Tibial nerve (tissue), 4 donors: ENCODE results near the gene MMP27. TPM values are rescaled to one million over a fixed set of nuclear protein-coding genes. Genes with fewer than 3 reads are reported as not detected.
A peak's percentile ranks its signal among the peaks of the same experiment; 100 is the strongest.

ENCODE experiments used
- DNase-seq, 2 donors: peaks; one replicate each; pipeline ENCODE4 v3.0.0-alpha.2; 2019; ENCODE audit warnings: low spot score in 2 of 2
- H3K27ac ChIP-seq, 4 donors: fragments of 200-600 bp; sonication (generic) in 3 of 4; one replicate each; pipeline ENCODE4 v1.5.1; 2017 to 2019; ENCODE audit warnings: mild to moderate bottlenecking in 1 of 4
- H3K27me3 ChIP-seq, 2 donors: fragments of 200-600 bp; sonication (generic) in 1 of 2; one replicate each; pipeline versions ENCODE4 v1.5.1 to v1.6.0; 2017 to 2019
- H3K36me3 ChIP-seq, 3 donors: fragments of 200-600 bp; sonication (generic); one replicate each; pipeline ENCODE4 v1.5.1; 2018 to 2019
- H3K4me1 ChIP-seq, 4 donors: fragments of 200-600 bp; sonication (generic) in 3 of 4; one replicate each; pipeline ENCODE4 v1.5.1; 2017 to 2019
- H3K4me3 ChIP-seq, 4 donors: fragments of 200-600 bp; sonication (generic) in 3 of 4; one replicate each; pipeline ENCODE4 v1.5.1; 2017 to 2019; ENCODE audit warnings: mild to moderate bottlenecking in 1 of 4, moderate library complexity in 1 of 4
- H3K9me3 ChIP-seq, 4 donors: fragments of 200-600 bp; sonication (generic) in 3 of 4; one replicate each; pipeline ENCODE4 v1.5.1; 2017 to 2019
- CTCF ChIP-seq, 5 experiments: fragments of 200-600 bp in 3 of 5; fragments of 450-650 bp in 2 of 5; sonication (generic) in 3 of 5; IDR thresholded peaks; one replicate each; pipeline ENCODE4 v1.5.1; 2016 to 2019; ENCODE audit warnings: antibody characterized with exemption in 5 of 5, mild to moderate bottlenecking in 3 of 5, moderate library complexity in 2 of 5
- EP300 ChIP-seq, 2 donors: sonication (generic); formaldehyde crosslinking; IDR thresholded peaks; one replicate each; pipeline ENCODE4 v1.6.1; 2017; ENCODE audit warnings: antibody characterized with exemption in 2 of 2, mild to moderate bottlenecking in 1 of 2
- POLR2A ChIP-seq, 2 donors: fragments of 450-650 bp; IDR thresholded peaks; one replicate each; pipeline ENCODE4 v1.6.1; 2017; ENCODE audit warnings: antibody characterized with exemption in 2 of 2, mild to moderate bottlenecking in 2 of 2, moderate library complexity in 2 of 2
- WGBS, 2 donors: methylation state at CpG; one replicate each; pipeline ENCODE4 v1.1.5; 2018; 5-methylcytosine and 5-hydroxymethylcytosine counted together
- total RNA-seq, 4 donors: library from RNA; depleted of rRNA; stranded (reverse); fragments of >200 nt; gene quantifications; one replicate each; pipeline ENCODE4 v1.1.0, GENCODE V29; 2016

MMP27 gene
- total RNA-seq, 4 donors from 2014 or later: 0.78 TPM; not detected in 3

GRCh38 chr11:102678022-102678421 is 27.5 kb downstream of the MMP27 start:
- no peaks in the 10 kb centered on the region for H3K9me3 ChIP-seq
- WGBS, 2 donors: 74 to 88% methylated on average over 2 of the region's 2 CpGs
- H3K4me3 ChIP-seq: no peak overlapping the region
- H3K36me3 ChIP-seq: no peaks in the 10 kb centered on the region
- DNase-seq: no peak
- H3K4me1 ChIP-seq: no peaks in the 10 kb centered on the region
- H3K27me3 ChIP-seq: no peaks in the 10 kb centered on the region
- TF ChIP-seq EP300 (IDR thresholded peaks at IDR 0.05) (no peak), POLR2A (IDR thresholded peaks at IDR 0.05) (no peak), CTCF (IDR thresholded peaks at IDR 0.05) (no peak)
- H3K27ac ChIP-seq: no peak overlapping the region

- WGBS, 2 donors: 79 to 86% methylated on average over 2 of the region's 2 CpGs
- TF ChIP-seq CTCF (IDR thresholded peaks at IDR 0.05): no peak
- no peak for TF ChIP-seq POLR2A (IDR thresholded peaks at IDR 0.05)
- no peak for TF ChIP-seq EP300 (IDR thresholded peaks at IDR 0.05)
- H3K9me3 ChIP-seq: no peaks in the 10 kb centered on the region
- H3K4me1 ChIP-seq: no peaks in the 10 kb centered on the region
- DNase-seq: no peak
- H3K27me3 ChIP-seq: no peaks in the 10 kb centered on the region
- H3K4me3 ChIP-seq: no peak overlapping the region
- no peaks in the 10 kb centered on the region for H3K36me3 ChIP-seq
- H3K27ac ChIP-seq: no peak overlapping the region
Measured at GRCh38 chr11:102676084-102676483, 29.5 kb downstream of the MMP27 start.

- H3K27me3 ChIP-seq: no peaks in the 10 kb centered on the region
- no peak overlapping the region for H3K27ac ChIP-seq
- no peak for DNase-seq
- H3K9me3 ChIP-seq: no peaks in the 10 kb centered on the region
- H3K36me3 ChIP-seq: no peaks in the 10 kb centered on the region
- peaks cover 0 to 4% (median 0%) of the 10 kb centered on the region in 4 donors for H3K4me1 ChIP-seq
- 46 to 57% methylated on average over 3 of the region's 3 CpGs for WGBS, 2 donors
- no peak overlapping the region for H3K4me3 ChIP-seq
- TF ChIP-seq CTCF (IDR thresholded peaks at IDR 0.05) (no peak), POLR2A (IDR thresholded peaks at IDR 0.05) (no peak), EP300 (IDR thresholded peaks at IDR 0.05) (no peak)
Measured at GRCh38 chr11:102669664-102670063, 35.9 kb downstream of the MMP27 start.

- H3K4me3 ChIP-seq: no peak overlapping the region
- H3K27me3 ChIP-seq: no peaks in the 10 kb centered on the region
- WGBS, 2 donors: 3% methylated on average over 4 of the region's 4 CpGs
- H3K4me1 ChIP-seq: peaks cover 0 to 4% (median 0%) of the 10 kb centered on the region in 4 donors
- DNase-seq: peak in 1 of 2 donors; percentile 29
- H3K36me3 ChIP-seq: no peaks in the 10 kb centered on the region
- no peak overlapping the region for H3K27ac ChIP-seq
- TF ChIP-seq POLR2A (IDR thresholded peaks at IDR 0.05): no peak
- no peak for TF ChIP-seq EP300 (IDR thresholded peaks at IDR 0.05)
- TF ChIP-seq CTCF (IDR thresholded peaks at IDR 0.05): peak; percentile 73 to 82 (median 79)
- H3K9me3 ChIP-seq: no peaks in the 10 kb centered on the region
Measured at GRCh38 chr11:102666331-102666957, 39.1 kb downstream of the MMP27 start.

- WGBS, 2 donors: 76 to 85% methylated on average over 13 of the region's 13 CpGs
Measured at GRCh38 chr11:102664001-102664752, 41.4 kb downstream of the MMP27 start.

More at GRCh38 chr11:102664001-102664752, 41.4 kb downstream of the MMP27 start:
- no peaks in the 10 kb centered on the region for H3K36me3 ChIP-seq
- TF ChIP-seq CTCF (IDR thresholded peaks at IDR 0.05) (no peak), POLR2A (IDR thresholded peaks at IDR 0.05) (no peak), EP300 (IDR thresholded peaks at IDR 0.05) (no peak)
- no peak for DNase-seq
- no peaks in the 10 kb centered on the region for H3K27me3 ChIP-seq
- no peaks in the 10 kb centered on the region for H3K9me3 ChIP-seq
- H3K27ac ChIP-seq: no peak overlapping the region
- H3K4me1 ChIP-seq: peaks cover 0 to 4% (median 0%) of the 10 kb centered on the region in 4 donors
- H3K4me3 ChIP-seq: no peak overlapping the region
